K562 (cell line): ENCODE data around the gene SVBP.
"Not testable (repeated sequence)": the region's sequence is repeated elsewhere in the genome, so short reads cannot be mapped to it uniquely, and the experiment has no call there.

ENCODE experiments used
- BCOR ChIP-seq: fragments of 450-650 bp; IDR thresholded peaks from 2 replicates; pipeline ENCODE4 v1.6.1; 2016
- CBX2 ChIP-seq: fragments of 200-600 bp; sonication (generic); IDR thresholded peaks from one replicate; pipeline ENCODE4 v1.6.1; 2012; ENCODE audit warnings: mild to moderate bottlenecking, low read length, inconsistent platforms; ENCODE audit not compliant: insufficient read depth, poor library complexity, severe bottlenecking
- CHD2 ChIP-seq: IDR thresholded peaks from 2 replicates; pipeline ENCODE4 v1.6.1; 2011; ENCODE audit warnings: low read depth, low read length
- CTCF ChIP-seq, 3 experiments: IDR thresholded peaks in 2 of 3; conservative IDR thresholded peaks in 1 of 3; 2 replicates each; pipeline ENCODE4 v1.5.1; 2011 to 2012; ENCODE audit warnings: low read length in 3 of 3, mild to moderate bottlenecking in 3 of 3, control low read depth in 2 of 3, improper control_type of control experiment in 1 of 3, inconsistent platforms in 1 of 3, low read depth in 1 of 3, mixed read lengths in 1 of 3, moderate library complexity in 1 of 3; ENCODE audit not compliant: insufficient read depth in 2 of 3
- FOXK2 ChIP-seq, 2 experiments: fragments of 450-650 bp; IDR thresholded peaks in 1 of 2; conservative IDR thresholded peaks in 1 of 2; 2 replicates each; pipeline ENCODE4 v1.6.1; 2016; ENCODE audit warnings: low read depth in 2 of 2, mild to moderate bottlenecking in 1 of 2
- GABPA ChIP-seq: fragments of 200-800 bp; sonication (Bioruptor generic); conservative IDR thresholded peaks from 2 replicates; pipeline ENCODE4 v1.6.1; 2016; ENCODE audit warnings: low read depth, missing genetic modification characterization, missing compliant biosample characterization
- HDAC6 ChIP-seq: IDR thresholded peaks from 2 replicates; pipeline ENCODE4 v1.6.1; 2012; ENCODE audit warnings: low read depth, mild to moderate bottlenecking, control low read depth, inconsistent platforms, low read length, moderate library complexity
- MEF2D ChIP-seq: conservative IDR thresholded peaks from 2 replicates; pipeline ENCODE4 v1.6.1; 2016; ENCODE audit warnings: low read depth, missing genetic modification characterization, missing compliant biosample characterization
- NFXL1 ChIP-seq: fragments of 450-650 bp; formaldehyde crosslinking; IDR thresholded peaks from 2 replicates; pipeline ENCODE4 v1.4.0; 2021; ENCODE audit warnings: mild to moderate bottlenecking
- NR3C1 ChIP-seq: sonication (generic); formaldehyde crosslinking; IDR thresholded peaks from 2 replicates; pipeline ENCODE4 v1.8.1; 2022; ENCODE audit warnings: missing genetic modification reagents
- PML ChIP-seq: IDR thresholded peaks from 2 replicates; pipeline ENCODE4 v1.6.1; 2012; ENCODE audit warnings: low read length, inconsistent platforms
- RAD21 ChIP-seq, 2 experiments: fragments of 250-450 bp in 1 of 2; fragments of 450-650 bp in 1 of 2; sonication (Bioruptor Pico) in 1 of 2; formaldehyde crosslinking in 1 of 2; IDR thresholded peaks in 1 of 2; conservative IDR thresholded peaks in 1 of 2; 2 replicates each; pipeline versions ENCODE4 v1.4.0 to v1.8.0; 2020 to 2022; ENCODE audit warnings: mild to moderate bottlenecking in 2 of 2, moderate library complexity in 1 of 2
- ZNF197 ChIP-seq: fragments of 200-800 bp; sonication (Bioruptor generic); IDR thresholded peaks from 2 replicates; pipeline ENCODE4 v1.6.1; 2016; ENCODE audit warnings: low read depth, missing genetic modification characterization, missing compliant biosample characterization
- ZNF23 ChIP-seq: fragments of 250-450 bp; sonication (Bioruptor Pico); IDR thresholded peaks from 2 replicates; pipeline ENCODE4 v1.4.0; 2020; ENCODE audit warnings: mild to moderate bottlenecking

GRCh38 chr1:42859366-42859765, 42.2 kb upstream of the SVBP start:
- not testable (repeated sequence) for TF ChIP-seq FOXK2 (conservative IDR thresholded peaks at IDR 0.05 in 1 of 2, IDR thresholded peaks at IDR 0.05 in 1 of 2; ENCODE audit: low read depth in 2 of 2); PML; GABPA (tag); RAD21 (CRISPR knock-in tag; conservative IDR thresholded peaks at IDR 0.05 in 1 of 2, IDR thresholded peaks at IDR 0.05 in 1 of 2); CTCF (IDR thresholded peaks at IDR 0.05 in 2 of 3, conservative IDR thresholded peaks at IDR 0.05 in 1 of 3; ENCODE audit: insufficient read depth in 2 of 3, low read depth in 1 of 3, low read length in 3 of 3); MEF2D (tag); BCOR; HDAC6; ZNF197 (CRISPR knock-in tag); NR3C1 (CRISPR knock-in tag); CBX2; CHD2; NFXL1 (CRISPR knock-in tag); ZNF23
